Left renal cortex interstitium (tissue), 4 donors: Measurements from ENCODE around the gene FOXN3. TPM values are rescaled to one million over a fixed set of nuclear protein-coding genes. Genes with fewer than 3 reads are reported as not detected.

Source experiments
- DNase-seq, 4 donors: peaks; one replicate each; pipeline ENCODE4 v3.0.0-alpha.2; 2013; ENCODE audit warnings: low read depth in 4 of 4, low spot score in 2 of 4, missing footprints in 1 of 4
- polyA plus RNA-seq, 4 donors: library from polyadenylated mRNA; unstranded; fragments of 120-200 nt; gene quantifications; one replicate each; pipeline ENCODE4 v1.2.1, GENCODE V29; 2013; ENCODE audit not compliant: insufficient read length in 4 of 4

FOXN3 gene
- polyA plus RNA-seq, 4 donors: 30.4 to 35.2 (median 33.5) TPM

DNA sequence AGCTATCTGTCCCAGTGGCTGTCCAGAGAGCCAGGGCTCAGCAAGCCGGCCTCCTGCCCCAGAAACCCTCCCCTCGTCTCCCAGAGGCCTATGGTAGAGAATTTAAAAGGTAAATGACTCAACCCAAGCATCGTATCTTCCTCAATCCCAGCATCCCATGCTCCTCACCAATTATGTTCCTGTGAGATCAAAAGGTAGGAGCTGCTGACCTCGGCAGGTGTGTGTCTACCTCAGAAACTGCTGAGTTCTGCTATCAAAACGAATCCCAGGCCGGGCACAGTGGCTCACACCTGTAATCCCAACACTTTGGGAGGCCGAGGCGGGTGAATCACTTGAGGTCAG lies 49.3 kb downstream of the FOXN3 start:
- no peak for DNase-seq

DNA sequence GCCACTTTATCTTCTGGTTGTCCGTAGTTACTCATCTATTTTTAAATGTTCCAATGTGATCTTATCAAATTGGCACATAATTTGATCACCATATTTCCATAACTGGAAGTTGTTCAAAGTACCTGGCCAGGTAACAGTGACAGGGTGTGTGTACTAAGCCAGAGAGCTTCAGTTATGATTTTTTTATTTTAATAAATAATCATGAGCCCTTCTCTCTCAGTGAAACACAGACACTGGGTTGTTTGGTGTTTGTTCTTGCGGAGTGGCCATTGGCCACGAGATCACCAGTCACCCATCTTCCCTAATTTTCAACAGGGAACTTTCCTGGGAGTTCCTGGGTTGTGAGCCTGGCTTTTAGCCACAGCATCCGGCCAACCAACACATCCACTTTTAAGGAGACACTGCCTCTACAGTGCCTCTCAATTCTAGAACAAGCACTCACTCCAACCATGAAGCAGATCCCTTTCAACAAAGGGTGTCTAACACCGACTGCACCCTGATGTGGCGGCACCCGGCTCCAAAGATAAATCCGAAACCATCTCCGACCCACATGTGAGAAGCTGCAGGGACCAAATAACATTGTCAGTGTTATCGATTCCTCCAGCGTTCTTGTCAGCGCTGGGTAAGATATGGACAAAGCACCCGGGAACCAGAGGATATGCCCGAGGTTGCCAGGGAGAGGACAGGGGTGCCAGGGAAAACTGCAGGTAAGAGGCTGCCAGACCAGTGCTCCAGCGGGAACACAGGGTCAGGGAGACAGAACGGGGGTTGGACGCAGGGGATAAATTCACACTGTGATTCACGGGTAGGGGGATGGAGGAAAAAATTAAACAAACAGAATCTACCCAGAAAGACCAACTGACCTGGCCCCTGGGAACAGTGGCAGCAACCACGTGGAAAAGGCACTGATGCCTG lies 49.9 kb downstream of the FOXN3 start:
- no peak for DNase-seq

DNA sequence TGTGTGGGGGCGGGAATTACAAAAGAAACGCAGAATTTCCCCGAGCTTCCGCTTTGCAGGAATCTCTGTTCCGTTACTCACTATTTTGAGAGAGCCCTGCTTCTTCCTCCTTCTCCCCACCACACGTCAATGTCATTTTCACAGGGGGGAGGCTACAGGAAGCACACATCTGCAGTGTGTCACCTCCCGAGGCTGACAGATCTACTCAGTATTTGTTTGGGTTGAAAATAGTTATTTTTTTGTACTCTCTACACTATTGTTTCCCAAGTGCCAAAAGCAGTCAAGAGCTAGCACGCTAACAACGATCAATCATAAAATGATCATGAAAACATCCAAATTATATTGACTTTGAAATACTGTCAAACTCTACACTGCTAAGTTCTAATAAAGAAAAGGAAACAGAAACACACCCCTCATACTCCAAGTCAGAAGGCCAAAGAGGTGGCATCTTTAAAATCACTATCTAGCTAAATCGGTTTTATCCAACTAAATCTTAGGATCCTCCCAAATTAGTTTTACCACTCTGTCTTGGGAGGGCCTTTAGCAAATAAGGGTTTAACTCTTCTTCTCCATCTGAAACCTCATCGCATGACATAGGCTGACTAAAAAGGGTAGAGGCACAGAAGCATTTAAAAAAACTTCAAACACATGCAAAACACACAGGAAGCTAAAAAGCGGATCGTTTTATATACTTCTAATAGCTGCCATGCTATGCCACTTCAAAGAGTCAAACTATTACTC lies 51.8 kb downstream of the FOXN3 start:
- peak in 1 of 4 donors; percentile 40 for DNase-seq

DNA sequence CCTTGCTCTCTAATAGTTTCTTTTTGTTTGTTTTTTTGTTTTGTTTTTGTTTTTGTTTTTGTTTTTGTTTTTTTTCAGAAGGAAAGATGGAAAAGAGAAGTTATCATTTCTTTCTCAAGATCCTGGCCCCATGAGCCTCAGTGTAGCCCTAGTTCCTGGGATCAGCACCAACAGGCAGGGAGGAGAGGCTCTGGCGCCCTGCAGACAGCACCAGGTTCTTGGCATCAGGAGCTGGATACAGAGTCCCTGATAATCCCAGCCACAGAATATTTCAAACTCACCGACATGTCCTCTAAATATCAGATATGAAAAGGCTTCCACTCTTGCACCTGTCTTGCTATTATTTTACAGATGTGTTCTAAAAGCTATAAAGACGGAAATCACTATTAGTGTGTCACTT lies 52.7 kb downstream of the FOXN3 start:
- no peak for DNase-seq

DNA sequence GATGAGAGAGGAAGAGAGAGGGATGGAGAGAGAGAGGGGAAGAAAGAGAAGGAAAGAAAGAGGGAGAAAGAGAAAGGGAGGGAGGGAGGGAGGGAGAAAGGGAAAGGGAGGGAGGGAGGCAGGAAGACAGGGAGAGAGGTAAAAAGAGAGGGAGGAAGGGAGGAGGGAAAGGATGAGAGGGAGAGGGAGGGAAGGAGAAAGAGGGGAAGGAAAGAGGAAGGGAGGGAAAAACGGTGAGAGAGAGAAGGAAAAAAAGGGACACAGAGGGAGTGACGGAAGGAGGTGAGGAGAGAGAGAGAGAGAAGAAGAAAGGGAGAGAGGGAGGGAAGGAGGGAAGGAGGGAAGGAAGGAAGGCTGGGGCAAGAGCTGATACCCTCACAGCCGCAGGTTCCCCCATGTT lies 56.8 kb downstream of the FOXN3 start:
- no peak for DNase-seq

DNA sequence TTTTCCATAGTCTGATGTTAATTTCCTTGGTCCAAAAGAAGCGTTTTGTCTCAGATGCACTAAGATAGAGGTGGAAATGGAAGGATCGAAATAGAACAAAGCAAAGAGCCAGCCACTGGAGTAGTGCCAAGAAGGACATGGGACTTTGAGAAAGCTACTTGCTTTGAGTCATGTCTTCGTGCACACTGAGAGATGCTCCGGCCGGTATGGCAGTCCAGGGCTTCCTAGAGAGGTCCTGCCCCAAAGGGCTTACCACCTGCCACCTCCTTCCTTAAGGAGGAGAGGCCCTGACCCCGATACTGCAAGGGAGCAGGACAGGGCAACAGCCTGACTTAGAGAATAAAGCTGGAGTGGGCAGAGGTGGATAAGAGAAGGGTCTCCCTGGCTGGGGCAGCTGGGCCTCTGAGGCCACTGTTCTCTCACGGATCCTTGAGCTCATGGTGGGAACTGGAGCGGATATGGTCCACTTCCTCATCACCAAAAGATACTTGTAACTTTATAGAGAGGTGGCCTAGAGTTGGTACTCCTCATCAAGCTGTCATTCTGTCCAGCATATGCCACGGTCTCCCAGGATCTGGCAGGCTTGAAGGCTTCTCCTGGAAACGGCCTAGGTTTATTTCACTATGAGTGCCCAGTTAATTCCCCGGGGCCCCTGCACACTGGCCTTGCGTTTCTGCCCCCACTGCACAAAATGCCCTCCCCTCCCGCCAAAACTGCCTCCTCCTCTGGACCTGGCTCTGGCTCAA lies 57.4 kb downstream of the FOXN3 start:
- no peak for DNase-seq

DNA sequence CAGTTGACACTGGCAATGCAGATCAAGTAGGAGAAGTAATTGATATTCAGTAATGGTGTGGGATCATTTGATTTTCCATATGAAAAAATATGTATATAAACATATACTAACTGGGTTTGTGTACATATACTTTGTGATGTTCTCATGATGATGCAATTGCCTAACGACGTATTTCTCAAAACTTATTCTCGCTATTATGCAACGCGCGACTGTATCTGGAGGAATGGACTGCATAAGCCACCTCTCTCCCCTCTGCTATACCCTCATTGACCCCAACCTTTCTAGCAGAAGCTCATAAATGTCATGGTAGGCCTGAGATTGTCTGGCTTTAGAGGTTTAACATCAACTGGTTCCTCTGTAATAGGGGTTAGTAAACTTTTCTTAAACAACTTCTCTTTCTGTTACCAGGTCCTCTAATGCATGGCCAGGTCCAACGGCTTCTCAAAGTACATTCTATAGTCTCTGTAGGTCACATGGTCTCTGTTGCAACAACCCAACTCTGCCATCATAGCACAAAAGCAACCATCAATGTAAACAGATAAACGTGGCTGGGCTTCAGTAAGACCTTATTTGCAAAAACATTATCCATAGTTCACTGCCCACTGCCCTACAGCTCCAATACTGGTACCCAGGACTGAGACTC lies 59.3 kb downstream of the FOXN3 start:
- no peak for DNase-seq

DNA sequence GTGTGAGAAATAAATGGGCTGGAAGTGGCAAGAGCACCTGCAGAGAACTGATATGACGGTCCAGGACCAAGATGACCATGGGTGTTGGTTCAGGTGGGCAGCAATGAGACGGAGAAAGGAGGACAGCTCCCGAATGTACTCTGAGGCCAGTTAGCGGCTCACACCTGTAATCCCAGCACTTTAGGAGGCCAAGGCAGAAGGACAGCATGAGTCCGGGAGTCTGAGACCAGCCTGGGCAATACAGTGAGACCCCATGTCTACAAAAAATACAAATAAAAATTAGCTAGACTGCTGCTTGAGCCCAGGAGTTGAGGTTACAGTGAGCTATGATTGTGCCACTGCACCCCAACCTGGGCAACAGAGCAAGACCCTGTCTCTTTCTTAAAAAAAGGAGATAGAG lies 60.1 kb downstream of the FOXN3 start:
- DNase-seq: no peak

DNA sequence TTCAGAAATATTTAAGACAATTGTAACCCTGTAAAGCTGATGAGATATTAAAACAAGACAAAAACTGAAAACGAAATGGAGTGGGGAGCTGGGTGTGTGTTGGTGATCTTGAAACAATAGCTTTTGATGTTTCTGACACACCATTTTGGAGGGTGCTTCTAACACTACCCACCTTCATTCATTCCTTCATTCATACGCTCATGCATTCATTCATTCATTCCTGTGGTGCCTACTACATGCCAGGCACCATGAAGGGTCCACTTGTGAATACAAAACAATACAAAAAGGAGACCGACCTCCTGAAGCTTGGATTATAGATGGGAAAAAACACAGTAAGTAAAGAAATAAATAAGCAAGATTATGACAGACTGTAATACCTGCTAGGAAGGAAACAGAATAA lies 60.5 kb downstream of the FOXN3 start:
- DNase-seq: no peak

DNA sequence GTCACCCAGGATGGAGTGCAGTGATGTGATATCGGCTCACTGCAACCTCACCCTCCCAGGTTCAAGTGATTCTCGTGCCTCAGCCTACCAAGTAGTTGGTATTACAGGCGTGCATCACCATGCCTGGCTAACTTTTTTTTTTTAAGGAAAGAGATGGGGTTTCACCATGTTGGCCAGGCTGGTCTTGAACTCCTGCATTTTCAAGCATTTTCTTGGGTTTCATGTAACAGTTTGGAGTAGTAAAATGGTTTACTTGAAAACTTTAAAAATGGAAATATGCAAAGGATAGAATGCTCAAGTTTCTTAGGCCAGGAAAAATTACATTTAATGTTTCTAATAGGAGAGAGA lies 63.3 kb downstream of the FOXN3 start:
- no peak for DNase-seq

DNA sequence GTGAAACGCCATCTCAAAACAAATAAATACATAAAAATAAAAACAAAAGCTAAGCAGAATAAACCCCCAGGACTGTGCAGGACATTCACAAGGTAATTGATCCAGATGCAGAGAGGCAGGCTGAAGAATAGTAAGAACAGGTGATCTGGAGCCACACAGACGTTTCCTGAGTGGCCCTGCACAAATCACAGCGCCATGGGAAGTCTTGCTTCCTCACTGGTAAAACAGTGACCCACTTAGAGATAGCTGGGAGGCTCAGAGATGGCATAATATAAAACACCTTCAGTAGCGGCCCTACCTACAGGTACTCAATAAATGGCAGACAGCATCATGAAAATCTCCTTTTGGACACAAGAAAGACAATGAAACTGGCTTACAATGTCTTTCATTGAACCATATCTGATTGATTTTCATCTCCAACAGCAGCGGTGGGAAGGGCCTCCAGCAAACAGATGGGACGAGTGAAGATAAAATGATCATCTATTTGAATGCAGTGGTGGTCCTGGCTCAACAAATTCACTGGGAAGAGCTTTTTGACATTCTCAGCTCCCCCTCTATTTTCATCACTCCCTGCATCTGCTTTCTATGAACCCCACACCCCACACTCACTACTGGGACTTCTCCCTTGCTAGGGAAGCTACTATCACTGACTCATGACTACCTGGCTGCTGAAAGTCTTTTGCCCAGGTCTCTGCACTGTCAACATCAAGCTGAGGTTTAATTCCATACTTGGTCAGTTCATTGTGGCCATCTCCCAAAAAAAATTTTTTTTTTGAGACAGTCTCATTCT lies 63.9 kb downstream of the FOXN3 start:
- DNase-seq: no peak

DNA sequence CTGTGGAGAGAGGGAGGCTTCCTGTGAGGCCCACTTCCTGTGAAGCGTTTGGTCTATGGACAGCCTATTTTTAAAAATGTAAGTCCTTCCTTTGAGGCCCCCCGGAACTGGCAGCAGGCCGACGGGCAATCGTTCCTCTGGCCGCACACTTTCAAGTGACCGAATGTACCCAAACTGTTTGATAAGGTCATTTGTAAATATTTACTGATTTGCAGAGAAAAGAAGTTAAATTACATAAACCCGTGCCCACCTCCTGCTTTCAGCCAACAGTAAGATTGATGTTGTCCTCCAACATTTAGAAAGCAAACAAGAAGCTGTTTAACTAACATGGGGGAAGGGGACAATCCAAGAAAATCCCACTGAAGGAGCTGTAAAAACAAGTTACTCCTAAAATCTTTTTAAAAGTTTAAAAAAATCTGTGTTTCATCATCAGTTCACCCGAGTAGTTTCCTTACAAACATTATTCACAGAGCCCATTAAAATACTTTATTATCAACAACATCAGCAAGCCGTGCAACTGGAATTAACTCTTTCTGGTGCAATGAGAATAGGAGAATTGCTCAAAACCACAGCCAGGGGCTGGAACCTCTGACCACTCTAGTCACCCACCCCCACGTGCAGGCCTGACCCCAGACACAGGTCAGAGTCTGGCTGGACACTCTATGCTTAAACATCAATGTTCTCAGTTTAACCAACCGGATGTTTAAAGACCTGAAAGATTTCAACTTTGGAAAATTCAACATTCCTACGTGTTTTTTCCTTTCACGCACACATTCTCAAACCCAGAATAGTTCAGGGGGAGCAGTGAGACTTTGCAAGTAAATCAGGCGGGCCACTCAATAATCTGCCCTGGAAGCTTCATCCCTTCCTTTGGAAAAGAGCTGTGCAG lies 65.3 kb downstream of the FOXN3 start:
- peak in 1 of 4 donors; percentile 50 for DNase-seq

DNA sequence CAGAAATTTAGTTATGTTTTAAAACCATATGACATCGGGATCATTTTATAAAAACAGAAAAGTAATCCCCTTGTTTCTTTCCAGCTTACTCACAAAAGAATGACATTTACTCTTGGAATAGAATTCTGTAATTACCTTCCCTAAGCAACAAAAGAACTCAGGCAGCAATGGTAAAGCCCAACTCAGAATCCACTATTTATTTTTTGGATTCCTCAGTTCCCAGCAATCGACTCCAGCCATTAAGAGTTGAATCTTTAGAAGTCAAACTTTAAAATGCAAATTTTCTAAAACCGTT lies 65.9 kb downstream of the FOXN3 start:
- no peak for DNase-seq

DNA sequence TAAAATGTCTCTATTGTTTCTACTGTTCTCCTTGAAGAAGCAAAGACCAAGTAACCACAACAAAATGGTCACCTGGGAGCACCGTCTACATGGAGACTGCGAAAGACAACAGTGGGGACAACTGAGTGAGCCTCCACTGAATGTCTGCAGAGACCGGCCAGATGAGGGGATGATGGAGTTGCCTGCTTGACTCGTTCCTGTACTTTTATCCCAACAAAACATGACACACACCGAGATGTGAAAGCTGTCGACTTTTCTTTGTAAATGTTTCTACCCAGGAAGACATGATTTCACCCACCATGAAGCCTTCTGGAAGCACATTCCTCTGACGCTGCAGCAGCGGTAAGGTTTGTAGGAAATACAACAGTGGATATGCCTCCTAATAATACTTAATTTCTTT lies 66.9 kb downstream of the FOXN3 start:
- no peak for DNase-seq

DNA sequence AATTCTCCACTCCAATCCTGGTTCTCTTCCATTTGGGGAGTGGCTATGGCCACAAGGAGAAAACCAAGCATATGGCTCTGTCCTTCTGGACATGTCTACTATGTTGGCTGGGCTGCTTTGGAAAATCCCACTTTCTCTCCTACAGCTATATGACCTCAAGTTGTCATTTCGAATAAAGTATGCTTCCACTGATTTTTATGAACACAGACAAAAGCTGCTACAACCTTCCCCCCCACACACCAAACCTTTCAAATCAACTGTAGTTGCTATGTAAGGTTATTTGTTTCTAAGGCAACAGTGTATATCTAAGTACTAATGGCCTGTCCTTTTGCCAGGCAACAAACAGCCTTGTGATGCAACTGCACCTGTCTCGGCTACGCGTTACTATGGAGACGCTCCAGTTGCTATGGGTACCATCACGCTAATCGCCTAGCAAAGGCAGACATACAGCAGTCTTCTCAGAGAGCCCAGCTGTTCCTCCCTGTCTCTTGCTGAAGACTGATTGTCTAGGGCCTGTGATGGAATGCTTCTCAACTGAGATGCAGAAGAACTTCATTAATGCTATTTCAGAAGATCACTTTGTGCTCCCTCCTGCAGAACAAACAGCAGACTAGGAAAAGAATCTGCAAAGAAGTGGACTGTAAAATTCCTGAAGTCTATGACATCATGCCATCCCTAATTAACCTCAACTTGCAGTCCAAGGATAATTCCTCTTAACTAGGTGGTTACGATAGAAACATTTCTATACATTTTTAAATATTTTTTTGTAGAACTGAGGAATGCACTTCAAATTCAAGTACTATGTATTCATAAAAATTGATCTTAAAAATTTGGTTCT lies 67.6 kb downstream of the FOXN3 start:
- DNase-seq: no peak

DNA sequence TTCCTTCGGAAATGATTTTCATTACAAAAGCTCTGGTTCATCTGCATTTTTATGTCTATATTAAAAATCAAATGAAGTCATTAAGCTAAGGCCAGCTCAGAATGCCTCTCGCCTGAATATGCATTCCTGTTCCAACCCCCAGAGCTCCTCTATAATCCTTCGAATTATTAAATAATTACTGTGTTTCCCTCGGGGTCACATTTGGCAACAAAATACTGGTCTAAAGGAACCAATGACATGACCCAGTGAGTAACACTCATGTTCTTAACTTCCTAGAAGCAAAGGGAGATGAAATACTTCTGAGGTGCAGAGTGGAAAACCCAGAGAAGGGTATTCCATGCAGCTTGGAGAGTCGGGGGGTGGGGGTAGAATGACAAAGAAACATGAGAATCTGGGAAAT lies 68.3 kb downstream of the FOXN3 start:
- DNase-seq: no peak

DNA sequence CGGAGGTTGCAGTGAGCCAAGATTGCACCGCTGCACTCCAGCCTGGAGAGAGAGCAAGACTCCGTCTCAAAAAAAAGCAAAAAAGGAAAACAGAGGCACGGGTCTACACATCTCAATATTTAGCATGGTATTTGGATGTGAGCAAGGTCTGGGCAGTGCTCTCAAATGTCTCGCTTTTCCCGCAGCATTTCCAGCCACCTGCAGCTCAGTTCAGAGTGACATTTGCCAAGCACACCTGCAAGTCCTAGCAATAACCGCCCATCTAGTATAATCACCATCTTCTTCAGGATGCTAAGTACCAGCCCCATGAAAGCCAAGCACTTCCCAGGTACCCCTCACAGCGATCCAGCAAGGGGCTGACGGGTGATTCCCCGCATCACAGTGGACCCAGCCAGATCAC lies 69.1 kb downstream of the FOXN3 start:
- no peak for DNase-seq

DNA sequence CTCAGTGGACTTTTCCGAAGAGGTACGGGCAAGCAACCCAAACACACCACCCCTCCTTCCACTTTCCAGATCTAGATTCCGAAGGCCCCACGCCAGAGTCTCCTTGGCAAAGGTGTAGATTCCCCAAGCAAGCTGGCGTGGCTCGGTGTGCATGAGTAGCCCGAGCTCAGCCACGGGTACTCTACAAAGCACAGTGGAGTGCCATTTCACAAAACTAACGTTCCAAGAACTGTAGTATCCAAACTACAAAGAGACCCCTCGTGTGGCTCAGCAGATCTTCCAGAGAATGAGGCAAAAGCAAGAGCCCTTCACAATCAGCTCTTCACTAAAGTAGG lies 72.1 kb downstream of the FOXN3 start:
- DNase-seq: no peak

DNA sequence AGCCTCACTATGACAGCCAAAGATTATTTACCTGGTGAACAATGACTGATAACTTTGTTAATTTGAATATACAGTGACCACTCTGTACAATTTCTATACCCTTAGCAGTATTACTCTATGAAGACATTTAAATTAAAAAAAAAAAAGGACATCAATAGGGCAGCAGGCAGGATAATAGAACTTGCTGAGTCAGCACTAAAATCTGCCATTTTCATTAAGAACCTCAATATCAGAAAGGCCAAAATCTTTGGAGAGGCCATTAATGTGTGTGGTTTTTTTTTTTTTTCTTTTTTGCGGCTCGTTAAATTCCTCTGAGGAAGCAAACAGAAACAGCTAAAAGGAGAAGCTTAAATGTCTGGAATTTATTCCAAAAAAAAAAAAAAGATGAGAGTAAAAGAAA lies 73.7 kb downstream of the FOXN3 start:
- no peak for DNase-seq
